ENCODE results near the gene RPRML. TPM values are rescaled to one million over a fixed set of nuclear protein-coding genes. Genes with fewer than 3 reads are reported as not detected.
"Not testable (repeated sequence)": the region's sequence is repeated elsewhere in the genome, so short reads cannot be mapped to it uniquely, and the experiment has no call there.

RPRML gene
- total RNA-seq, 2 donors from 2014 or later: not detected

- H3K4me3 Mint-ChIP-seq: no peak overlapping the region
- H3K27ac Mint-ChIP-seq: no peak overlapping the region
- H3K27me3 Mint-ChIP-seq: peaks cover 0 to 20% of the 10 kb centered on the region in 2 donors
- no peak for DNase-seq (ENCODE audit: low spot score)
- ATAC-seq: no peak
- no peaks in the 10 kb centered on the region for H3K9me3 Mint-ChIP-seq
- no peaks in the 10 kb centered on the region for H3K36me3 Mint-ChIP-seq
- H3K4me1 Mint-ChIP-seq (ENCODE audit: low read depth in 2 of 2): no peaks in the 10 kb centered on the region
These were observed 10.7 kb downstream of the RPRML start for GRCh38 chr17:46968224-46968834.

GRCh38 chr17:46964315-46965265, 14.5 kb downstream of the RPRML start:
- no peak for DNase-seq (ENCODE audit: low spot score)
- Mint-ChIP-seq H3K4me1 (ENCODE audit: low read depth in 2 of 2) (peaks cover 0 to 5% of the 10 kb centered on the region in 2 donors), H3K27ac (no peak overlapping the region), H3K36me3 (peaks cover 9% of the 10 kb centered on the region), H3K27me3 (peaks cover 0 to 29% of the 10 kb centered on the region in 2 donors), H3K4me3 (no peak overlapping the region), H3K9me3 (no peaks in the 10 kb centered on the region)
- ATAC-seq: no peak

- ATAC-seq (no peak), DNase-seq (ENCODE audit: low spot score) (no peak)
- H3K4me1 Mint-ChIP-seq (ENCODE audit: low read depth in 2 of 2): peaks cover 0 to 5% of the 10 kb centered on the region in 2 donors
- H3K27ac Mint-ChIP-seq: no peak overlapping the region
- H3K9me3 Mint-ChIP-seq: no peaks in the 10 kb centered on the region
- no peak overlapping the region for H3K4me3 Mint-ChIP-seq
- peaks cover 9% of the 10 kb centered on the region for H3K36me3 Mint-ChIP-seq
- peaks cover 0 to 29% of the 10 kb centered on the region in 2 donors for H3K27me3 Mint-ChIP-seq
These were observed 15.5 kb downstream of the RPRML start for GRCh38 chr17:46963571-46963970.

GRCh38 chr17:46962374-46962790, 16.7 kb downstream of the RPRML start:
- H3K9me3 Mint-ChIP-seq: no peaks in the 10 kb centered on the region

GRCh38 chr17:46960152-46960551, 18.9 kb downstream of the RPRML start:
- H3K9me3 Mint-ChIP-seq: no peaks in the 10 kb centered on the region
- peaks cover 0 to 14% of the 10 kb centered on the region in 2 donors for H3K27me3 Mint-ChIP-seq
- H3K4me3 Mint-ChIP-seq: no peak overlapping the region
- H3K4me1 Mint-ChIP-seq (ENCODE audit: low read depth in 2 of 2): peaks cover 0 to 5% of the 10 kb centered on the region in 2 donors
- no peak overlapping the region for H3K27ac Mint-ChIP-seq
- no peak for DNase-seq (ENCODE audit: low spot score)
- H3K36me3 Mint-ChIP-seq: peaks cover 16% of the 10 kb centered on the region
- no peak for ATAC-seq

More at GRCh38 chr17:46962374-46962790, 16.7 kb downstream of the RPRML start:
- no peak overlapping the region for H3K4me3 Mint-ChIP-seq
- ATAC-seq (peak; percentile 43 to 61), DNase-seq (ENCODE audit: low spot score) (no peak)
- H3K4me1 Mint-ChIP-seq (ENCODE audit: low read depth in 2 of 2): peaks cover 0 to 5% of the 10 kb centered on the region in 2 donors
- peaks cover 9% of the 10 kb centered on the region for H3K36me3 Mint-ChIP-seq
- H3K27ac Mint-ChIP-seq: no peak overlapping the region
- H3K27me3 Mint-ChIP-seq: peaks cover 0 to 29% of the 10 kb centered on the region in 2 donors

- Mint-ChIP-seq H3K9me3 (no peaks in the 10 kb centered on the region), H3K27ac (no peak overlapping the region), H3K4me1 (ENCODE audit: low read depth in 2 of 2) (peaks cover 0 to 5% of the 10 kb centered on the region in 2 donors), H3K4me3 (no peak overlapping the region), H3K27me3 (peaks cover 0 to 9% of the 10 kb centered on the region in 2 donors), H3K36me3 (peaks cover 16% of the 10 kb centered on the region)
- no peak for ATAC-seq
- no peak for DNase-seq (ENCODE audit: low spot score)
These were observed 20.9 kb downstream of the RPRML start for GRCh38 chr17:46958041-46958591.

- H3K4me3 Mint-ChIP-seq; H3K36me3 Mint-ChIP-seq; DNase-seq (ENCODE audit: low spot score); H3K4me1 Mint-ChIP-seq (ENCODE audit: low read depth in 2 of 2); ATAC-seq; H3K9me3 Mint-ChIP-seq; H3K27me3 Mint-ChIP-seq; H3K27ac Mint-ChIP-seq: not testable (repeated sequence)
These were observed 25.9 kb downstream of the RPRML start for GRCh38 chr17:46953191-46953590.

- H3K4me1 Mint-ChIP-seq (ENCODE audit: low read depth in 2 of 2): peaks cover 0 to 3% of the 10 kb centered on the region in 2 donors
- no peak overlapping the region for H3K4me3 Mint-ChIP-seq
- no peak overlapping the region for H3K27ac Mint-ChIP-seq
- no peak for DNase-seq (ENCODE audit: low spot score)
- peaks cover 6% of the 10 kb centered on the region for H3K36me3 Mint-ChIP-seq
- H3K27me3 Mint-ChIP-seq: no peaks in the 10 kb centered on the region
- no peak for ATAC-seq
- H3K9me3 Mint-ChIP-seq: no peaks in the 10 kb centered on the region
These were observed 26.9 kb downstream of the RPRML start for GRCh38 chr17:46952115-46952514.

GRCh38 chr17:46951706-46952105, 27.3 kb downstream of the RPRML start:
- Mint-ChIP-seq H3K4me1 (ENCODE audit: low read depth in 2 of 2) (peaks cover 0 to 3% of the 10 kb centered on the region in 2 donors), H3K4me3 (no peak overlapping the region), H3K27ac (no peak overlapping the region), H3K27me3 (no peaks in the 10 kb centered on the region), H3K9me3 (no peaks in the 10 kb centered on the region), H3K36me3 (peaks cover 6% of the 10 kb centered on the region)
- DNase-seq (ENCODE audit: low spot score) (no peak), ATAC-seq (no peak)

GRCh38 chr17:46950997-46951621, 27.9 kb downstream of the RPRML start:
- Mint-ChIP-seq H3K36me3 (peaks cover 6% of the 10 kb centered on the region), H3K9me3 (no peaks in the 10 kb centered on the region), H3K27me3 (no peaks in the 10 kb centered on the region), H3K4me3 (no peak overlapping the region), H3K27ac (no peak overlapping the region), H3K4me1 (ENCODE audit: low read depth in 2 of 2) (peaks cover 0 to 3% of the 10 kb centered on the region in 2 donors)
- ATAC-seq: peak in 1 of 2 donors; percentile 29
- no peak for DNase-seq (ENCODE audit: low spot score)

- no peaks in the 10 kb centered on the region for H3K27me3 Mint-ChIP-seq
- H3K27ac Mint-ChIP-seq: no peak overlapping the region
- H3K9me3 Mint-ChIP-seq: no peaks in the 10 kb centered on the region
- H3K36me3 Mint-ChIP-seq: peaks cover 2% of the 10 kb centered on the region
- ATAC-seq (no peak), DNase-seq (ENCODE audit: low spot score) (no peak)
- peaks cover under 1 to 4% of the 10 kb centered on the region in 2 donors for H3K4me1 Mint-ChIP-seq (ENCODE audit: low read depth in 2 of 2)
- H3K4me3 Mint-ChIP-seq: no peak overlapping the region
These were observed 28.6 kb downstream of the RPRML start for GRCh38 chr17:46950342-46950996.

- no peak for DNase-seq (ENCODE audit: low spot score)
- no peak for ATAC-seq
- Mint-ChIP-seq H3K36me3 (no peaks in the 10 kb centered on the region), H3K4me3 (no peak overlapping the region), H3K4me1 (ENCODE audit: low read depth in 2 of 2) (peaks cover 9 to 12% of the 10 kb centered on the region in 2 donors), H3K27me3 (no peaks in the 10 kb centered on the region), H3K27ac (no peak overlapping the region), H3K9me3 (no peaks in the 10 kb centered on the region)
These were observed 29.5 kb downstream of the RPRML start for GRCh38 chr17:46949291-46950174.

All from natural killer cell treated with Interleukin-12 subunit alpha and Interleukin-12 subunit beta and Interleukin-15 and Interleukin-18, amount 100 ng/mL, for 72 hours (primary cell).